Activated naive CD8-positive, alpha-beta T cell treated with anti-CD3 and anti-CD28 coated beads, Interleukin-2, amount 10 ng/mL, durations not matched to agents 7 days and 5 days (primary cell): ENCODE results near the gene COG8. TPM values are rescaled to one million over a fixed set of nuclear protein-coding genes. Genes with fewer than 3 reads are reported as not detected.

Source experiments
- ATAC-seq: fragments of 150-1000 bp; cut with Tn5 transposase; one replicate; pipeline ENCODE4 v1.10.0; 2021; ENCODE audit warnings: low read depth, moderate library complexity
- POLR2A ChIA-PET: fragments of 350-600 bp; sonication (Branson Sonifier 250); formaldehyde crosslinking; loops from one replicate; lab custom pipeline; 2021; ENCODE audit warnings: antibody characterized with exemption; lab: Charles Lee
- DNase-seq: peaks from one replicate; pipeline ENCODE4 v3.0.0; 2021
- H3K27ac Mint-ChIP-seq: one replicate; pipeline ENCODE4 v1.8.0; 2022; ENCODE audit warnings: mild to moderate bottlenecking, mixed read lengths
- H3K27me3 Mint-ChIP-seq: one replicate; pipeline ENCODE4 v1.8.0; 2022; ENCODE audit warnings: mild to moderate bottlenecking, moderate library complexity, mixed read lengths
- H3K36me3 Mint-ChIP-seq: one replicate; pipeline ENCODE4 v1.8.0; 2021; ENCODE audit warnings: mild to moderate bottlenecking, mixed read lengths
- H3K4me1 Mint-ChIP-seq: one replicate; pipeline ENCODE4 v1.8.0; 2021; ENCODE audit warnings: mixed read lengths
- H3K4me3 Mint-ChIP-seq: one replicate; pipeline ENCODE4 v1.8.0; 2022; ENCODE audit warnings: mild to moderate bottlenecking, moderate library complexity, mixed read lengths
- H3K9me3 Mint-ChIP-seq: one replicate; pipeline ENCODE4 v1.8.0; 2021; ENCODE audit warnings: mixed read lengths
- total RNA-seq, 2 experiments: library from RNA; stranded (reverse); gene quantifications; one replicate each; pipeline ENCODE4 v1.2.3, GENCODE V29; 2021

The COG8 gene, protein sequence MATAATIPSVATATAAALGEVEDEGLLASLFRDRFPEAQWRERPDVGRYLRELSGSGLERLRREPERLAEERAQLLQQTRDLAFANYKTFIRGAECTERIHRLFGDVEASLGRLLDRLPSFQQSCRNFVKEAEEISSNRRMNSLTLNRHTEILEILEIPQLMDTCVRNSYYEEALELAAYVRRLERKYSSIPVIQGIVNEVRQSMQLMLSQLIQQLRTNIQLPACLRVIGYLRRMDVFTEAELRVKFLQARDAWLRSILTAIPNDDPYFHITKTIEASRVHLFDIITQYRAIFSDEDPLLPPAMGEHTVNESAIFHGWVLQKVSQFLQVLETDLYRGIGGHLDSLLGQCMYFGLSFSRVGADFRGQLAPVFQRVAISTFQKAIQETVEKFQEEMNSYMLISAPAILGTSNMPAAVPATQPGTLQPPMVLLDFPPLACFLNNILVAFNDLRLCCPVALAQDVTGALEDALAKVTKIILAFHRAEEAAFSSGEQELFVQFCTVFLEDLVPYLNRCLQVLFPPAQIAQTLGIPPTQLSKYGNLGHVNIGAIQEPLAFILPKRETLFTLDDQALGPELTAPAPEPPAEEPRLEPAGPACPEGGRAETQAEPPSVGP
- total RNA-seq = 10 to 100 TPM; 42.5 to 43.9 TPM

- POLR2A ChIA-PET = interaction anchor here (0.7 to 3.0 kb wide), 7 partner anchors 10 to 207 kb away, joined by 3 to 29 read pairs (median 4); partner anchors contain the start of genes PDF, TERF2, TMED6 and UTP4
- Mint-ChIP-seq H3K4me3 (peak within 1 kb of the TSS; percentile 94), H3K4me1 (peaks cover 34% of the 10 kb centered on the region), H3K27ac (peak within 1 kb of the TSS; percentile 96), H3K36me3 (peaks cover 18% of the 10 kb centered on the region), H3K9me3 (no peaks in the 10 kb centered on the region), H3K27me3 (no peaks in the 10 kb centered on the region)
- ATAC-seq (peak; percentile 89), DNase-seq (peak; percentile 90)
These were observed at the start of gene COG8, which contains the start of gene NIP7 for GRCh38 chr16:69339289-69340094. COG8 (minus strand) TSS chr16:69339564; CDS start chr16:69339552, 12 bp downstream. NIP7 (plus strand) TSS chr16:69339772; CDS start chr16:69339830, 58 bp downstream.

DNA sequence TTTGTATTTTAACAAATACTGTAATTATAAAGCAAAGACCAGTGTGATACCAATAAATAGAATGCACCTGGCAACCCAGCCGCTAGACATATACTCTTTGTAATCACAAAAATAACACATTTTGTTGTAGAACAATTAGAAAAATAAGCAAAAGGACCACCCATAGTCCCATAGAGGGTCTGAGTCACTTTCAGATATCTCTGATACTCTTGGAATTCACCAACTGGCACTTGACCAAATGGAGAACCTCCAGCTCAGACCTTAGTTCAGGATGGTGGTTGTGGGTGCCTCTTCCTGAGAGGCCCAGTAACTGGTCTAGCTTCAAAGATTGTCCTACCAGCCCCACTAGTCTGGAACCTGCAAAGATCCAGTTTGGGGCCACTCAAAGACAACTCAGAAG lies 47.2 kb upstream of the COG8 start:
- no peak for DNase-seq
- H3K27ac Mint-ChIP-seq = no peak overlapping the region
- peaks cover 20% of the 10 kb centered on the region for H3K4me1 Mint-ChIP-seq
- H3K36me3 Mint-ChIP-seq = peaks cover 16% of the 10 kb centered on the region
- POLR2A ChIA-PET = interaction anchor here (0.8 to 1.3 kb wide), 3 partner anchors 10 to 254 kb away, joined by 3 to 5 read pairs (median 3); partner anchors contain the start of genes CHTF8, NIP7 and UTP4
- ATAC-seq = no peak
- H3K27me3 Mint-ChIP-seq = no peaks in the 10 kb centered on the region
- H3K4me3 Mint-ChIP-seq = peak overlapping the region; percentile 94
- no peaks in the 10 kb centered on the region for H3K9me3 Mint-ChIP-seq

GRCh38 chr16:69384974-69385373 lies 45.6 kb upstream of the COG8 start:
- H3K4me3 Mint-ChIP-seq = peak overlapping the region; percentile 90
- no peaks in the 10 kb centered on the region for H3K9me3 Mint-ChIP-seq
- POLR2A ChIA-PET = interaction anchor here (0.6 to 1.8 kb wide), 4 partner anchors 9 to 179 kb away, joined by 3 to 8 read pairs (median 4); partner anchors contain the start of gene CYB5B
- DNase-seq = no peak
- H3K27ac Mint-ChIP-seq = peak overlapping the region; percentile 97
- peaks cover 20% of the 10 kb centered on the region for H3K4me1 Mint-ChIP-seq
- no peaks in the 10 kb centered on the region for H3K27me3 Mint-ChIP-seq
- H3K36me3 Mint-ChIP-seq = peaks cover 20% of the 10 kb centered on the region
- no peak for ATAC-seq

DNA sequence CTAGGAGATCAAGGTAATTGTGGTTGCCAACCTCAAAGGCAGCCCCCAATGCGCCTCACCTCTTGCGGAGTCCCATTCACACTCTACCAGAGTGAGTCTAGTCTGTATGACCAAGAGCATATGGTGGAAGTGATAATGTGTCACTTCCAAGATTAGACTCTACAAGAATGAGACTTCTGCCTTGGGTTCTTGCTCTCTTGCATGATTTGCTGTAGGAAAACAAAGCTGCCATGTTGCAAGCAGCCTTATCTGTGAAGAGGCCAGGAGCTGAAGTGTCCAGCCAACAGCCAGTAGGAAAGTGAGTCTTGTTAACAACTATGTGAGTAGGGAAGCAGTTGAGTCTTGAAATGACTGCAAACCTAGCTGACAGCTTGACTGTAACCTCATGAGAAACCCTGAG lies 43.1 kb upstream of the COG8 start:
- Mint-ChIP-seq H3K4me3 (no peak overlapping the region), H3K27me3 (no peaks in the 10 kb centered on the region), H3K9me3 (no peaks in the 10 kb centered on the region), H3K4me1 (peaks cover 18% of the 10 kb centered on the region), H3K27ac (no peak overlapping the region), H3K36me3 (peaks cover 31% of the 10 kb centered on the region)
- no peak for ATAC-seq
- POLR2A ChIA-PET = no interaction called here
- DNase-seq = no peak

GRCh38 chr16:69381231-69381630 lies 41.9 kb upstream of the COG8 start:
- peaks cover 17% of the 10 kb centered on the region for H3K4me1 Mint-ChIP-seq
- no peak overlapping the region for H3K4me3 Mint-ChIP-seq
- DNase-seq = no peak
- ATAC-seq = no peak
- peaks cover 32% of the 10 kb centered on the region for H3K36me3 Mint-ChIP-seq
- POLR2A ChIA-PET = interaction anchor here (0.7 kb wide), 1 partner anchor 16 kb away, joined by 4 read pairs; no protein-coding TSS in a partner anchor
- H3K27me3 Mint-ChIP-seq = no peaks in the 10 kb centered on the region
- no peaks in the 10 kb centered on the region for H3K9me3 Mint-ChIP-seq
- no peak overlapping the region for H3K27ac Mint-ChIP-seq

DNA sequence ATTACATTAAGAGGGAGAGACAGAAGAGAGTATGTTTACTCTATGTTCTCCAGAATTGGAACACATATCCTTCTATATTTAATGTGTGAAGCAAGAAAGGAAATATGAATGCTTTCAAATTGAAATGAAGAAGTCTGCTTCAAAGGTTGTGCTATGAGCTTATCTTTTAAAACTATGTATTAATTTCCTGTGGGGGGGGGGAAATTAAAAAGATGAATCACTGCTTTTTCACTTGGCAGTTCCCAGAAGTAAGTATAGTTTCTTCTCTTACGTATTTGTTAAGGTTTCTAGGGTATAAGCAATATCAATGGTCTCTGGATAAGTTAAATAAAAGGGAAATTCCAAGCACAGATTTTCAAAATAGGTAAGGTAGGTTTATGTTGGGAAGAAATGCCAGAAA lies 39.4 kb upstream of the COG8 start:
- H3K4me3 Mint-ChIP-seq = no peak overlapping the region
- no peaks in the 10 kb centered on the region for H3K9me3 Mint-ChIP-seq
- peaks cover 10% of the 10 kb centered on the region for H3K4me1 Mint-ChIP-seq
- H3K27ac Mint-ChIP-seq = no peak overlapping the region
- POLR2A ChIA-PET = interaction anchor here (0.6 kb wide), 1 partner anchor 226 kb away, joined by 3 read pairs; no protein-coding TSS in a partner anchor
- ATAC-seq = no peak
- peaks cover 30% of the 10 kb centered on the region for H3K36me3 Mint-ChIP-seq
- no peaks in the 10 kb centered on the region for H3K27me3 Mint-ChIP-seq
- no peak for DNase-seq

DNA sequence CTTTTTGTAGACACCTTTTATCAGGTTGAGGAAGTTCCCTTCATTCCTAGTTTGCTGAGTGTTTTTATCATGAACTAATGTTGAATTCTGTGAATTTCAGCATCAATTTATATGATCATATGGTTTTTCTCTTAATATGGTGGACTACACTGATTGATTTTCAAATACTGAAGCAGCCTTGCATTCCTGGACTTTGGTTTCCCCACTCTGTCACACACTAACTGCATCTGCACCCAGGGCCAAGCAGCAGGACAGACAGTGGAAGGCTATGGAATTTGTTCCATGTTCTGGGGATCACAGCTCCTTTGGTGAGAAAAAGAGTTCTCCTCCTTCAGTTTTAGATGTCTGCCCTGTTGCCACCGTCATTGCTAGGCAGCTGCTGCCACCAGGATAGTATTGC lies 38.7 kb upstream of the COG8 start:
- POLR2A ChIA-PET = interaction anchor here (0.6 kb wide), 1 partner anchor 225 kb away, joined by 3 read pairs; no protein-coding TSS in a partner anchor
- Mint-ChIP-seq H3K36me3 (peaks cover 27% of the 10 kb centered on the region), H3K4me3 (no peak overlapping the region), H3K27ac (no peak overlapping the region), H3K9me3 (no peaks in the 10 kb centered on the region), H3K4me1 (peaks cover 8% of the 10 kb centered on the region), H3K27me3 (no peaks in the 10 kb centered on the region)
- DNase-seq (no peak), ATAC-seq (no peak)

GRCh38 chr16:69376393-69377059 lies 37.2 kb upstream of the COG8 start:
- peaks cover 18% of the 10 kb centered on the region for H3K36me3 Mint-ChIP-seq
- H3K9me3 Mint-ChIP-seq = no peaks in the 10 kb centered on the region
- ATAC-seq (no peak), DNase-seq (no peak)
- H3K4me3 Mint-ChIP-seq = no peak overlapping the region
- H3K27me3 Mint-ChIP-seq = no peaks in the 10 kb centered on the region
- H3K4me1 Mint-ChIP-seq = peaks cover 9% of the 10 kb centered on the region
- H3K27ac Mint-ChIP-seq = no peak overlapping the region
- POLR2A ChIA-PET = no interaction called here

DNA sequence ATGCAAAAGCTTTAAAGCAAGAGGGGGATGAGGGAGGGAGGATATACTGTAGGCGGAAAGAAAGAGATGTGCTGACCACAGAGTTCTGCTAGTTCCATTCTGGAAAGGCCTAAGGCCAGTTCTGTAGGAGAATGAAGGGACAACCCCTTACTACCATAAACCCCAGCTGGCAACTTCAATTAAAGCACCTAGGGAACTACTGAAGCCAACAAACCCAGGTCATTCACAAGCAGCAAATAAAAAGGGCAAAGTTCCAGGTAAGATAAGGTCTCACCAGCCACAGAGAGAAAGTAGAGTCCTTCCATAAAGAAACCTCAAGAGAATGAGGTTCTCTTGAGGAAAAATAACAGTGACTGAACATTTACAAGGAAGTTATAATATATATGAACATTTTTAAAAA lies 33.7 kb upstream of the COG8 start:
- Mint-ChIP-seq H3K4me1 (peaks cover 10% of the 10 kb centered on the region), H3K27me3 (no peaks in the 10 kb centered on the region), H3K27ac (no peak overlapping the region), H3K9me3 (no peaks in the 10 kb centered on the region), H3K4me3 (no peak overlapping the region), H3K36me3 (peaks cover 23% of the 10 kb centered on the region)
- POLR2A ChIA-PET = no interaction called here
- DNase-seq (no peak), ATAC-seq (no peak)

- Mint-ChIP-seq H3K9me3 (no peaks in the 10 kb centered on the region), H3K4me1 (peaks cover 10% of the 10 kb centered on the region), H3K27ac (no peak overlapping the region), H3K4me3 (no peak overlapping the region), H3K27me3 (no peaks in the 10 kb centered on the region), H3K36me3 (peaks cover 22% of the 10 kb centered on the region)
- ATAC-seq (no peak), DNase-seq (no peak)
- POLR2A ChIA-PET = interaction anchor here (0.7 kb wide), 1 partner anchor 61 kb away, joined by 3 read pairs; no protein-coding TSS in a partner anchor
These were observed 32.2 kb upstream of the COG8 start for GRCh38 chr16:69371564-69371963.

GRCh38 chr16:69368866-69369265 lies 29.5 kb upstream of the COG8 start:
- H3K4me1 Mint-ChIP-seq = peaks cover 11% of the 10 kb centered on the region
- H3K36me3 Mint-ChIP-seq = peaks cover 29% of the 10 kb centered on the region

DNA sequence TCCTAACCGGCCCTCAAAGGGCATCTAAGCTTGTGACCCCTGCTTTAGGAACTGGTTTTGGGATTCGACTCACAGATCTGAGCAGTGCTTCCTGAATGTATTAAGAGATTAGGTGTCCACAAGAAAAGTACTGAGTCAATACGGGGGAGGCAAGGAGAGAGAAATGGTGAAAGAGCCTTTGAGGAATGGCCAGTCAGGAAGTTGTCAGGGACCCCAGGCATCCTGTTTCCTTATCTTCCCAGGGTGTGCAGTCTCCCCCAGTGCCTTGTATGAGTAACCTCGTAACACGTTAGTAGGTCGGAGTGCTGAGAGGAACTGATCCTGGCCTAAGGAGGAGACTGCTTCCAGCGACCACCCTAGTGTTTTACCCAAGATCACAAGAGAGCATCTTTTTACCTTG lies 28.6 kb upstream of the COG8 start:
- DNase-seq (no peak), ATAC-seq (no peak)
- H3K27me3 Mint-ChIP-seq = no peaks in the 10 kb centered on the region
- peaks cover 32% of the 10 kb centered on the region for H3K36me3 Mint-ChIP-seq
- no peak overlapping the region for H3K4me3 Mint-ChIP-seq
- peaks cover 8% of the 10 kb centered on the region for H3K4me1 Mint-ChIP-seq
- no peaks in the 10 kb centered on the region for H3K9me3 Mint-ChIP-seq
- H3K27ac Mint-ChIP-seq = no peak overlapping the region
- POLR2A ChIA-PET = no interaction called here

More at GRCh38 chr16:69368866-69369265, 29.5 kb upstream of the COG8 start:
- Mint-ChIP-seq H3K27ac (no peak overlapping the region), H3K9me3 (no peaks in the 10 kb centered on the region), H3K4me3 (no peak overlapping the region), H3K27me3 (no peaks in the 10 kb centered on the region)
- no peak for ATAC-seq
- POLR2A ChIA-PET = no interaction called here
- DNase-seq = no peak
